SJSA1 (cell line): ENCODE results near the gene TRIM73. TPM values are rescaled to one million over a fixed set of nuclear protein-coding genes. Genes with fewer than 3 reads are reported as not detected.
"Not testable (repeated sequence)": the region's sequence is repeated elsewhere in the genome, so short reads cannot be mapped to it uniquely, and the experiment has no call there.

Experiments used
- DNase-seq, 2 experiments: peaks; one replicate each; pipeline ENCODE4 v3.0.0-alpha.2; 2015 to 2020; ENCODE audit warnings: low spot score in 2 of 2, low read depth in 1 of 2
- H3K27ac ChIP-seq: fragments of 250-450 bp; sonication (Bioruptor Pico); 2 replicates; pipeline ENCODE4 v1.5.1; 2020; ENCODE audit warnings: mild to moderate bottlenecking, moderate library complexity
- H3K27me3 ChIP-seq: fragments of 250-450 bp; sonication (Bioruptor Pico); replicated peaks from 2 replicates; pipeline ENCODE4 v1.5.1; 2020; ENCODE audit warnings: mild to moderate bottlenecking, moderate library complexity
- H3K36me3 ChIP-seq: fragments of 250-450 bp; sonication (Bioruptor Pico); 2 replicates; pipeline ENCODE4 v1.5.1; 2020; ENCODE audit warnings: mild to moderate bottlenecking
- H3K4me1 ChIP-seq: fragments of 250-450 bp; sonication (Bioruptor Pico); replicated peaks from 2 replicates; pipeline ENCODE4 v1.6.1; 2021; ENCODE audit warnings: mild to moderate bottlenecking
- H3K4me3 ChIP-seq: fragments of 250-450 bp; sonication (Bioruptor Pico); 2 replicates; pipeline ENCODE4 v1.5.1; 2020; ENCODE audit warnings: mild to moderate bottlenecking
- H3K9me3 ChIP-seq: fragments of 250-450 bp; sonication (Bioruptor Pico); replicated peaks from 2 replicates; pipeline ENCODE4 v1.5.1; 2020; ENCODE audit warnings: mild to moderate bottlenecking
- total RNA-seq: library from RNA; depleted of rRNA; stranded (reverse); fragments of >200 nt; shearing (Covaris generic); gene quantifications from 2 replicates; pipeline ENCODE4 v1.2.3, GENCODE V29; 2014

Gene TRIM73
- total RNA-seq, 1 experiment from 2014 or later: 0.39 TPM

GRCh38 chr7:75404663-75405062 lies 9.2 kb downstream of the TRIM73 start:
- not testable (repeated sequence) for H3K27ac ChIP-seq, H3K9me3 ChIP-seq, DNase-seq, H3K4me3 ChIP-seq, H3K4me1 ChIP-seq, H3K27me3 ChIP-seq, H3K36me3 ChIP-seq

GRCh38 chr7:75409880-75410822 lies 14.7 kb downstream of the TRIM73 start:
- DNase-seq, H3K9me3 ChIP-seq, H3K4me3 ChIP-seq: not testable (repeated sequence)

GRCh38 chr7:75410823-75411173 lies 15.4 kb downstream of the TRIM73 start:
- not testable (repeated sequence) for H3K4me3 ChIP-seq, H3K4me1 ChIP-seq, H3K27me3 ChIP-seq, H3K36me3 ChIP-seq, DNase-seq, H3K27ac ChIP-seq, H3K9me3 ChIP-seq

More at GRCh38 chr7:75409880-75410822, 14.7 kb downstream of the TRIM73 start:
- H3K27me3 ChIP-seq, H3K4me1 ChIP-seq, H3K27ac ChIP-seq, H3K36me3 ChIP-seq: not testable (repeated sequence)

GRCh38 chr7:75414204-75414603 lies 18.8 kb downstream of the TRIM73 start:
- H3K36me3 ChIP-seq, H3K27me3 ChIP-seq, H3K27ac ChIP-seq, H3K4me1 ChIP-seq, H3K4me3 ChIP-seq, H3K9me3 ChIP-seq: not testable (repeated sequence)
- peak in 1 of 2 experiments; percentile 8 for DNase-seq

GRCh38 chr7:75414708-75415427 lies 19.4 kb downstream of the TRIM73 start:
- H3K4me1 ChIP-seq, H3K27me3 ChIP-seq, H3K36me3 ChIP-seq, H3K4me3 ChIP-seq, H3K9me3 ChIP-seq, H3K27ac ChIP-seq: not testable (repeated sequence)
- peak in 1 of 2 experiments; percentile 22 for DNase-seq

GRCh38 chr7:75415428-75415817 lies 20.0 kb downstream of the TRIM73 start:
- not testable (repeated sequence) for DNase-seq, H3K4me1 ChIP-seq, H3K9me3 ChIP-seq, H3K27ac ChIP-seq, H3K4me3 ChIP-seq, H3K27me3 ChIP-seq, H3K36me3 ChIP-seq

GRCh38 chr7:75415829-75416373 lies 20.5 kb downstream of the TRIM73 start:
- not testable (repeated sequence) for H3K27me3 ChIP-seq, H3K4me3 ChIP-seq, H3K4me1 ChIP-seq, H3K9me3 ChIP-seq, H3K36me3 ChIP-seq, H3K27ac ChIP-seq
- DNase-seq: peak in 1 of 2 experiments; percentile 28

GRCh38 chr7:75416787-75417186 lies 21.4 kb downstream of the TRIM73 start:
- H3K36me3 ChIP-seq: peaks cover 13% of the 10 kb centered on the region
- DNase-seq: peak in 1 of 2 experiments; percentile 30
- H3K27ac ChIP-seq, H3K27me3 ChIP-seq, H3K4me3 ChIP-seq, H3K9me3 ChIP-seq, H3K4me1 ChIP-seq: not testable (repeated sequence)

GRCh38 chr7:75418292-75418858 lies 22.9 kb downstream of the TRIM73 start:
- H3K27ac ChIP-seq, H3K27me3 ChIP-seq, H3K9me3 ChIP-seq, H3K4me3 ChIP-seq, H3K4me1 ChIP-seq: not testable (repeated sequence)
- H3K36me3 ChIP-seq: peaks cover 15% of the 10 kb centered on the region
- peak in 1 of 2 experiments; percentile 9 for DNase-seq

- H3K4me3 ChIP-seq, H3K4me1 ChIP-seq, H3K9me3 ChIP-seq, H3K27me3 ChIP-seq, H3K27ac ChIP-seq: not testable (repeated sequence)
- peak in 1 of 2 experiments; percentile 37 for DNase-seq
- peaks cover 15% of the 10 kb centered on the region for H3K36me3 ChIP-seq
Observed at GRCh38 chr7:75419210-75419609, 23.8 kb downstream of the TRIM73 start.

- H3K27me3 ChIP-seq, H3K9me3 ChIP-seq, H3K27ac ChIP-seq, H3K4me1 ChIP-seq, H3K4me3 ChIP-seq: not testable (repeated sequence)
- peak in 1 of 2 experiments; percentile 22 for DNase-seq
- H3K36me3 ChIP-seq: peaks cover 15% of the 10 kb centered on the region
Observed at GRCh38 chr7:75419693-75420092, 24.3 kb downstream of the TRIM73 start.

- H3K4me1 ChIP-seq, H3K27me3 ChIP-seq, H3K9me3 ChIP-seq, H3K4me3 ChIP-seq, H3K27ac ChIP-seq: not testable (repeated sequence)
- peaks cover 15% of the 10 kb centered on the region for H3K36me3 ChIP-seq
- DNase-seq: peak in 1 of 2 experiments; percentile 30
Observed at GRCh38 chr7:75420152-75420551, 24.7 kb downstream of the TRIM73 start.

- peaks cover 11% of the 10 kb centered on the region for H3K36me3 ChIP-seq
- not testable (repeated sequence) for H3K4me1 ChIP-seq, H3K4me3 ChIP-seq, H3K27me3 ChIP-seq, H3K27ac ChIP-seq, H3K9me3 ChIP-seq
- peak in 1 of 2 experiments; percentile 38 for DNase-seq
Observed at GRCh38 chr7:75421798-75422710, 26.6 kb downstream of the TRIM73 start.
